ENCODE measurements around the gene SLX4IP. TPM values are rescaled to one million over a fixed set of nuclear protein-coding genes. Genes with fewer than 3 reads are reported as not detected.
"Not testable (repeated sequence)": the region's sequence is repeated elsewhere in the genome, so short reads cannot be mapped to it uniquely, and the experiment has no call there.

The SLX4IP gene
- total and polyA plus RNA-seq, 2 donors (not counting 1 experiment from before 2014, with no cell fraction given) = 1.9 to 8.1 TPM

DNA sequence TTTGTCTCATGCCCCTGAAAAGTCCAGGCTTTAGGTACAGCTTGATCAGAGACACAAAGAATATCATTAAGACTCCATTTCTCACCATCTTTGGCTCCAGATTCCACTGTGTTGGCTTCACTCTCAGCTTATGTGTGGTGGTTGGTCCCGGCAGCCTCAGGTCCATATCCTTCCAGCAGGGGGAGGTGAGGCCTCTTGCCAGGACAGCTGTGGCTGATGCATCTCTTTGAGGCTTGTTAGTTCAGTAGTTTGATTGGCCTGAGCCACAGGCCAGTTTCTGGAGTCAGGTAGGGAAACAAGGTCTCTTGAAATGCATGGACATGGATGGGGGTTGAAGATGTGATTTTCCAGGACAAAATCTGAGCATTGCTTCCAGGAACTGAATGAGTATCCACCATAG lies 176.3 kb downstream of the SLX4IP start:
- no peak overlapping the region for H2AFZ ChIP-seq (ENCODE audit: low read length)
- H3K9me3 ChIP-seq (ENCODE audit: control insufficient read depth, insufficient read depth, low read depth, low read length) = no peaks in the 10 kb centered on the region
- H3K36me3 ChIP-seq (ENCODE audit: control insufficient read depth, insufficient read depth, low read length) = no peaks in the 10 kb centered on the region
- H3K9ac ChIP-seq (ENCODE audit: insufficient read depth, low read length) = no peak overlapping the region
- H3K79me2 ChIP-seq (ENCODE audit: control insufficient read depth, insufficient read depth, low read length) = no peaks in the 10 kb centered on the region
- H3K4me3 ChIP-seq (replicated peaks in 1 of 4; ENCODE audit: control extremely low read depth in 1 of 4, insufficient read depth in 1 of 4, low read depth in 3 of 4, low read length in 4 of 4) = no peak overlapping the region
- H3K27ac ChIP-seq (ENCODE audit: insufficient read depth, low read length) = no peak overlapping the region
- peak; percentile 47 to 50 for DNase-seq (ENCODE audit: low read depth in 2 of 2)
- peaks cover 16% of the 10 kb centered on the region for H3K4me1 ChIP-seq (ENCODE audit: control insufficient read depth, extremely low read depth, insufficient read depth, low read length)
- no peak overlapping the region for H3K4me2 ChIP-seq (ENCODE audit: extremely low read depth, insufficient read depth, low read length)
- no peak for TF ChIP-seq EZH2 (IDR thresholded peaks at IDR 0.05; ENCODE audit: low read length, missing control alignments)
- TF ChIP-seq, protein P1, sequence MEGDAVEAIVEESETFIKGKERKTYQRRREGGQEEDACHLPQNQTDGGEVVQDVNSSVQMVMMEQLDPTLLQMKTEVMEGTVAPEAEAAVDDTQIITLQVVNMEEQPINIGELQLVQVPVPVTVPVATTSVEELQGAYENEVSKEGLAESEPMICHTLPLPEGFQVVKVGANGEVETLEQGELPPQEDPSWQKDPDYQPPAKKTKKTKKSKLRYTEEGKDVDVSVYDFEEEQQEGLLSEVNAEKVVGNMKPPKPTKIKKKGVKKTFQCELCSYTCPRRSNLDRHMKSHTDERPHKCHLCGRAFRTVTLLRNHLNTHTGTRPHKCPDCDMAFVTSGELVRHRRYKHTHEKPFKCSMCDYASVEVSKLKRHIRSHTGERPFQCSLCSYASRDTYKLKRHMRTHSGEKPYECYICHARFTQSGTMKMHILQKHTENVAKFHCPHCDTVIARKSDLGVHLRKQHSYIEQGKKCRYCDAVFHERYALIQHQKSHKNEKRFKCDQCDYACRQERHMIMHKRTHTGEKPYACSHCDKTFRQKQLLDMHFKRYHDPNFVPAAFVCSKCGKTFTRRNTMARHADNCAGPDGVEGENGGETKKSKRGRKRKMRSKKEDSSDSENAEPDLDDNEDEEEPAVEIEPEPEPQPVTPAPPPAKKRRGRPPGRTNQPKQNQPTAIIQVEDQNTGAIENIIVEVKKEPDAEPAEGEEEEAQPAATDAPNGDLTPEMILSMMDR (conservative IDR thresholded peaks at IDR 0.05 in 1 of 2, IDR thresholded peaks at IDR 0.05 in 1 of 2; ENCODE audit: low read depth in 1 of 2, low read length in 2 of 2) = peak; percentile 50 to 58
- no peaks in the 10 kb centered on the region for H4K20me1 ChIP-seq (ENCODE audit: control insufficient read depth, extremely low read depth, insufficient read depth, low read length)
- H3K27me3 ChIP-seq (ENCODE audit: control insufficient read depth, insufficient read depth, low read length) = no peaks in the 10 kb centered on the region

DNA sequence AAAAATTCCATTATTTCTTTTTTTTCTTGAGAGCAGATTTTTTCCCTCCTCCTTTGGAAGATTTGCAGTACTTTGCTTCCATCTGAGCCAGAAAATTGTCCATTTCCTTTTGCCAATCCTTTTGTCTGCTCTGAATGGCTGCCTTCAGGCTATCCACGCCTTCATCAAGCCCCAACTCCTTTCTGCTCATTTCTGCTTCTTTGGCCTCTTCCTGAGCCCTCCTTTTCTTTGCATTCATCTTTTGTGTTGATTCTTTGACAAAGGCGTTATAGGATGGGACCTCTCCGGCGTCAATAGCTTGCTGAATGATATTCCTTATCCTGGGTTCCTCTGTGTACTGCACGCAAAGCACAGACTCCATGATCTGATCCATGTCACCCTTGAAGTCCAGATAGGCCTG lies 178.3 kb downstream of the SLX4IP start:
- not testable (repeated sequence) for H3K9ac ChIP-seq (ENCODE audit: insufficient read depth, low read length); H3K36me3 ChIP-seq (ENCODE audit: control insufficient read depth, insufficient read depth, low read length); DNase-seq (ENCODE audit: low read depth in 2 of 2); H3K27me3 ChIP-seq (ENCODE audit: control insufficient read depth, insufficient read depth, low read length); H3K4me3 ChIP-seq (replicated peaks in 1 of 4; ENCODE audit: control extremely low read depth in 1 of 4, insufficient read depth in 1 of 4, low read depth in 3 of 4, low read length in 4 of 4); H3K4me2 ChIP-seq (ENCODE audit: extremely low read depth, insufficient read depth, low read length); H3K27ac ChIP-seq (ENCODE audit: insufficient read depth, low read length); H3K9me3 ChIP-seq (ENCODE audit: control insufficient read depth, insufficient read depth, low read depth, low read length); H3K79me2 ChIP-seq (ENCODE audit: control insufficient read depth, insufficient read depth, low read length); H2AFZ ChIP-seq (ENCODE audit: low read length); H4K20me1 ChIP-seq (ENCODE audit: control insufficient read depth, extremely low read depth, insufficient read depth, low read length)
- peaks cover 16% of the 10 kb centered on the region for H3K4me1 ChIP-seq (ENCODE audit: control insufficient read depth, extremely low read depth, insufficient read depth, low read length)

DNA sequence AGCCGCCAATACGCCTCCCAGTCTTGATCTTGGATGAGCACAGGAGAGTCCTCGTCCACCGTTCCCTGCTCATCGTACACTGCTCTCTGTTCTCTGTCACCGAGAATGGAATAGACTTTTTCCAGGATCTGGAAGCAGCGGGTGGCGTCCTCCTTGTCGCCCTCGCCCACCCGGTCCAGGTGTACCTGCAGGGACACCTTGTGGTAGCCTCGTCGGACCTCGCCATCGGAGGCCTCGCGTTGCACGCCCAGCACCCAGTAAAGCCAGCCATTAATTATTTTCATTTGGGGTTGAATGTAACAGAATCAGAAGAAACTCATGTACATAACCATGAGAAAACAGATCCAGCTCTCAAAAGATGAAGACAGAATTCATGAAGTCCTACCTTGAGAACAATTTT lies 178.8 kb downstream of the SLX4IP start:
- no peaks in the 10 kb centered on the region for H4K20me1 ChIP-seq (ENCODE audit: control insufficient read depth, extremely low read depth, insufficient read depth, low read length)
- H3K9ac ChIP-seq (ENCODE audit: insufficient read depth, low read length) = no peak overlapping the region
- DNase-seq (ENCODE audit: low read depth in 2 of 2) = no peak
- no peak overlapping the region for H2AFZ ChIP-seq (ENCODE audit: low read length)
- TF ChIP-seq EZH2 (IDR thresholded peaks at IDR 0.05; ENCODE audit: low read length, missing control alignments) = no peak
- TF ChIP-seq, protein P1 (conservative IDR thresholded peaks at IDR 0.05 in 1 of 2, IDR thresholded peaks at IDR 0.05 in 1 of 2; ENCODE audit: low read depth in 1 of 2, low read length in 2 of 2) = no peak
- H3K4me1 ChIP-seq (ENCODE audit: control insufficient read depth, extremely low read depth, insufficient read depth, low read length) = peaks cover 15% of the 10 kb centered on the region
- H3K4me3 ChIP-seq (replicated peaks in 1 of 4; ENCODE audit: control extremely low read depth in 1 of 4, insufficient read depth in 1 of 4, low read depth in 3 of 4, low read length in 4 of 4) = no peak overlapping the region
- no peaks in the 10 kb centered on the region for H3K36me3 ChIP-seq (ENCODE audit: control insufficient read depth, insufficient read depth, low read length)
- H3K4me2 ChIP-seq (ENCODE audit: extremely low read depth, insufficient read depth, low read length) = no peak overlapping the region
- no peaks in the 10 kb centered on the region for H3K27me3 ChIP-seq (ENCODE audit: control insufficient read depth, insufficient read depth, low read length)
- no peaks in the 10 kb centered on the region for H3K9me3 ChIP-seq (ENCODE audit: control insufficient read depth, insufficient read depth, low read depth, low read length)
- H3K27ac ChIP-seq (ENCODE audit: insufficient read depth, low read length) = no peak overlapping the region
- H3K79me2 ChIP-seq (ENCODE audit: control insufficient read depth, insufficient read depth, low read length) = no peaks in the 10 kb centered on the region
